Type B pancreatic cell (in vitro differentiated cells): ENCODE measurements around the gene MYH7. TPM values are rescaled to one million over a fixed set of nuclear protein-coding genes. Genes with fewer than 3 reads are reported as not detected.

Source experiments
- DNase-seq: peaks from one replicate; pipeline ENCODE4 v3.0.0; 2021; ENCODE audit warnings: mixed read lengths; ENCODE audit not compliant: unreplicated experiment; ENCODE audit errors: extremely low spot score
- H3K27ac Mint-ChIP-seq: 2 replicates; pipeline ENCODE4 v1.8.0; 2021; ENCODE audit warnings: mild to moderate bottlenecking, mixed read lengths
- H3K27me3 Mint-ChIP-seq: 2 replicates; pipeline ENCODE4 v1.8.0; 2021; ENCODE audit warnings: mixed read lengths
- H3K36me3 Mint-ChIP-seq: 2 replicates; pipeline ENCODE4 v1.8.0; 2021; ENCODE audit warnings: mixed read lengths
- H3K4me1 Mint-ChIP-seq: one replicate; pipeline ENCODE4 v1.8.0; 2021; ENCODE audit warnings: mixed read lengths; ENCODE audit not compliant: unreplicated experiment
- H3K4me3 Mint-ChIP-seq: 2 replicates; pipeline ENCODE4 v1.8.0; 2021; ENCODE audit warnings: mild to moderate bottlenecking, mixed read lengths
- H3K9me3 Mint-ChIP-seq: 2 replicates; pipeline ENCODE4 v1.8.0; 2021; ENCODE audit warnings: mixed read lengths
- total RNA-seq: library from RNA; stranded (reverse); gene quantifications from 2 replicates; pipeline ENCODE4 v1.2.1, GENCODE V29; 2021; ENCODE audit warnings: low replicate concordance
- TF ChIP-seq, protein P1 (sequence below): fragments of 200-600 bp; sonication (generic); conservative IDR thresholded peaks from 2 replicates; pipeline ENCODE4 v1.5.0; 2021; ENCODE audit warnings: antibody characterized with exemption, mild to moderate bottlenecking

The MYH7 gene
- total RNA-seq, 1 donor from 2014 or later, result 0.14 TPM

DNA sequence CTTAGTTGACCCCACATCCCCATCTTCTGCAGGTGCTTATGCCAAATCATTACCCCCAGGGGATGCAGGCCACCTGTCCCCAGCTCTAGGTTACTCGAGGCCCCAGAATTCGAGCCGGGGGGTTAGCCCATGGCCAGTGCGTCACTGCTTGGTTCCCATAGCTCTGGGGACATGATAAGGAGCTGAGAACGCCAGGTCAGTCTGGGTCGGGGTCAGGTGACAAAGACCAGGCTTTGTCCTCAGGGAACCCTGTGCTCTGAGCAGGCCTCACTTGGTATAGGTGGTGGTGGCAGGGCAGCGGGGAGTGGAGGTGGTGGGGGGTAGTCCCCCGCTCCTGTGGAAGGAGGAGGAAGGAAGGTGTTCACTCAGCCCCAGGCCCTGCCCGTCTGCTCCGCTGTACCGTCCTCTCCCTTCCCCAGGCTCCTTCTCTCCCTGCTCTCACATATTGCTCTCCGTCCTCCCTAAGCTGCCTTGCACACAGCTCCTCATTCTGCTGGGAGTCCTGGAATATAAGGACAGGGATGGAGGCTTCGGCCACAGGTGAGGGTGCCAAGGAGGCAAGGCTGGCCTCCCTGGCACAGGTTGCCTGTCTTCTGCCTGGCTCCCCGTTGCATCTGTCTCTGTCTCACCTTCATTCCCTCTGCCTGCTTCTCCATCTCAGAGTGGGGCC is 25.4 kb downstream of the MYH7 start:
- no peak for DNase-seq
- Mint-ChIP-seq H3K9me3 (no peaks in the 10 kb centered on the region), H3K4me1 (no peaks in the 10 kb centered on the region), H3K27ac (no peak overlapping the region), H3K27me3 (peaks cover 28% of the 10 kb centered on the region), H3K4me3 (no peak overlapping the region), H3K36me3 (no peaks in the 10 kb centered on the region)
- TF ChIP-seq, protein P1, sequence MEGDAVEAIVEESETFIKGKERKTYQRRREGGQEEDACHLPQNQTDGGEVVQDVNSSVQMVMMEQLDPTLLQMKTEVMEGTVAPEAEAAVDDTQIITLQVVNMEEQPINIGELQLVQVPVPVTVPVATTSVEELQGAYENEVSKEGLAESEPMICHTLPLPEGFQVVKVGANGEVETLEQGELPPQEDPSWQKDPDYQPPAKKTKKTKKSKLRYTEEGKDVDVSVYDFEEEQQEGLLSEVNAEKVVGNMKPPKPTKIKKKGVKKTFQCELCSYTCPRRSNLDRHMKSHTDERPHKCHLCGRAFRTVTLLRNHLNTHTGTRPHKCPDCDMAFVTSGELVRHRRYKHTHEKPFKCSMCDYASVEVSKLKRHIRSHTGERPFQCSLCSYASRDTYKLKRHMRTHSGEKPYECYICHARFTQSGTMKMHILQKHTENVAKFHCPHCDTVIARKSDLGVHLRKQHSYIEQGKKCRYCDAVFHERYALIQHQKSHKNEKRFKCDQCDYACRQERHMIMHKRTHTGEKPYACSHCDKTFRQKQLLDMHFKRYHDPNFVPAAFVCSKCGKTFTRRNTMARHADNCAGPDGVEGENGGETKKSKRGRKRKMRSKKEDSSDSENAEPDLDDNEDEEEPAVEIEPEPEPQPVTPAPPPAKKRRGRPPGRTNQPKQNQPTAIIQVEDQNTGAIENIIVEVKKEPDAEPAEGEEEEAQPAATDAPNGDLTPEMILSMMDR, result no peak

DNA sequence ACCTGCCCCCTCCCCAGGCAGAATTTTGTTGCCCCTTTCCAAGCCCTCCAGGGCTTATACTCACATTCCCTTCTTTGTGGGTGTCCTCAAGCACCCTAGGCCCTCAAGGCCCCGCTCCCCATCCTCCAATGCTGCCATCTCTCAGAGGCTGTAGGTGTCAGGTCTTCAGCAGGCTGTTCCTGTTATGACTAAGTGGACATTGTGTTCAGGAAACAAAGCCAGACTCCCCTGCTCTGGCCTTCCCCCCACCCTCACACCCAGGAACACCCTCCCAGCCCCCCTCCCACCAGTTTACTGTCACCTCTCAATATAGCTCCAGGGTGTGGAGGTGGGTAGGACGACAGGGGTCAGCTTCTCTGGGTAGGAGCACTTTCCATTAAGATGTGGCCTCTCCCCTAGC is 26.0 kb downstream of the MYH7 start:
- TF ChIP-seq, protein P1, result no peak
- H3K27me3 Mint-ChIP-seq, result peaks cover 32% of the 10 kb centered on the region
- H3K4me3 Mint-ChIP-seq, result no peak overlapping the region
- no peaks in the 10 kb centered on the region for H3K9me3 Mint-ChIP-seq
- no peaks in the 10 kb centered on the region for H3K36me3 Mint-ChIP-seq
- no peaks in the 10 kb centered on the region for H3K4me1 Mint-ChIP-seq
- no peak for DNase-seq
- no peak overlapping the region for H3K27ac Mint-ChIP-seq

DNA sequence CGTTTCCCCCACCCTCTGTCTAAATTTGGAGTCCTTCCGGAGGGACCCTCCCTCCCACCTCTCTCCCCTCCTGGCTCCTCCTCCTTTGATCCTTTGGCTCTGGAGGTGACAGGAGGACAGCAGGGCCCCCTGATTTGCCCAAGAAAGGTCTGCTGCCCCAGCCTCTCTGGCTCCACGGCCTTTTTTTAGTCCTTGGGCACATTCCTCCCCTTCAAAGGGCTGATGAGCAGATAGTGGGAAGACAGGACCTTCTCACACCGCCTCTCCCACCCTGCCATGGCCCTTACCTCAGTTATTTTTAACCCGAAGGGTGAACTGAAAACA is 27.2 kb downstream of the MYH7 start:
- H3K36me3 Mint-ChIP-seq, result no peaks in the 10 kb centered on the region
- H3K27me3 Mint-ChIP-seq, result peaks cover 39% of the 10 kb centered on the region
- no peak overlapping the region for H3K4me3 Mint-ChIP-seq
- no peak for DNase-seq
- no peaks in the 10 kb centered on the region for H3K9me3 Mint-ChIP-seq
- no peaks in the 10 kb centered on the region for H3K4me1 Mint-ChIP-seq
- H3K27ac Mint-ChIP-seq, result no peak overlapping the region
- TF ChIP-seq, protein P1, result no peak

DNA sequence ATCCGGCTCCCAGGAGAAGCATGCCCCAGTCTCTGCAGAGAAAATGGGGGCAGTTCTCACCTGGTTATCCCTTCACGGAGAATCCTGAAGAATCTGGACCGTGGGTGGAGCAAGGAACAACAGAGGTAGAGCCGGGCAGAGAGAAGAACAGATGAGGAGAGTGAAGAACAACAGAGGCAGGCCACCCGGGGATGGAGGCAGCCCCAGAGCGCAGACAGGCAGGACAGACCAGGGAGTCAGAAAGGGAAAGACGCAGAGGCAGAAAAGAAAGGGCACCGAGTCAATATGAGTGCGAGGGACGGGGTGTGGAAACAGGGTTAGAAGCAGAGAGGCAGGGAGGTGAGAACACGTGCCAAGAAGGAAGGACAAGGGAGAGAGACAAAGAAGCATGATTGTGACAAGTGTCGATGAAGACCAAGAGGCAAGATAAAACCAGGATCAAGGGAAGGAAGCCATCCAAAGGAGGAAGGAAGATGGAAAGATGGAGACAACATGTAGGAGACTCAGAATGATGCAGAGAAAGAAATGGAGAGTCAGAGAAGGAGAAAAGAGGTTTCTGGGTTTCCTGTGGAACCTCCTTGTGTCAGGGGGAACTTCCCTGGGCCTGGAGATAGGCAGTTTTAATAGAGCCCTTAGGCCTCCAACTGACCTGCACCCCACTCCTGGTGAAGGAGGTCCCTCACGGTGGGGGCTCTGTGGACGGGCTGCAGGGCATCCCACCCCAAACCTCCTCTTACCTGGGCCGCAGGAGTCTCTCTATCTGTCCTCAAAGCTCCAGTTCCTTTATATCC is 27.7 kb downstream of the MYH7 start, which contains the start of gene MYH6:
TSS of gene MYH6 (minus strand) at position 758 of the 791 bp plus-strand sequence. CDS start 1,050 bp downstream, outside the sequence.
- H3K27ac Mint-ChIP-seq, result no peak within 1 kb of the TSS

DNA sequence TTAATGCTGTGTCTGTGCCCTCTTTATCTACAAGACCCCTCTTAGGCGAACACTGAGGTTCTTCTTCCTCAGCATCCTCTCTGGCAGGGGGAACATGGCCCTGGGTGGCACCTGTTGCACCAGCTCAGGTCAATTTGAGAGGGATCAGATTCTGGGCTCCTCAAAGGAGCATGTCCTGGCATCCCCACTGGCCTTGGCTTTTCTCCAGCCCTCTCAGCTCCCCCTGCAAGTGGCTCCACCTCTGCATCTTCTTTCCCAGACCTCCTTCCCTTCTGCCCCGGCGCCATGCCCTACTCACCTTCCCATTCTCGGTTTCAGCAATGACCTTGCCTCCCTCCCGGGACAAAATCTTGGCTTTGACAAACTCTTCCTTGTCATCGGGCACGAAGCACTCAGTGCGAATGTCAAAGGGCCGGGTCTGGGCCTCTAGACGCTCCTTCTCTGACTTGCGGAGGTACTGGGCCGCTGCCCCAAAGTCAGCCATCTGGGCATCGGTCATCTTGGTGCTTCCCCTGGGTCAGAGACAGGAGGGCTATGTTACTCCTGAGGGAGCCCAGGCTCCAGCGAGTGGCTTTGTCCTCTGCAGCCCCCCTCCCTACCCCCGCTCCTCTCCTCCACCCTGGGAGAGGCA is 28.6 kb downstream of the MYH7 start:
- H3K36me3 Mint-ChIP-seq, result no peaks in the 10 kb centered on the region
- peaks cover 40% of the 10 kb centered on the region for H3K27me3 Mint-ChIP-seq
- no peaks in the 10 kb centered on the region for H3K4me1 Mint-ChIP-seq
- TF ChIP-seq, protein P1, result no peak
- no peak overlapping the region for H3K4me3 Mint-ChIP-seq
- DNase-seq, result no peak
- no peak overlapping the region for H3K27ac Mint-ChIP-seq
- no peaks in the 10 kb centered on the region for H3K9me3 Mint-ChIP-seq

More for the DNA sequence above, 27.7 kb downstream of the MYH7 start, which contains the start of gene MYH6:
- H3K27me3 Mint-ChIP-seq, result peaks cover 40% of the 10 kb centered on the region
- no peak within 1 kb of the TSS for H3K4me3 Mint-ChIP-seq
- H3K9me3 Mint-ChIP-seq, result no peaks in the 10 kb centered on the region
- H3K4me1 Mint-ChIP-seq, result no peaks in the 10 kb centered on the region
- H3K36me3 Mint-ChIP-seq, result no peaks in the 10 kb centered on the region
- TF ChIP-seq, protein P1, result no peak
- no peak for DNase-seq
